A549 treated with GW870086 at 1 μM for 4 hours (cell line): ENCODE results near the gene BRD2. TPM values are rescaled to one million over a fixed set of nuclear protein-coding genes. Genes with fewer than 3 reads are reported as not detected.

Experiments used
- total RNA-seq: library from RNA; stranded (reverse); fragments of 200-300 nt; extraction: Qiagen RNA extraction; gene quantifications from 5 replicates; pipeline ENCODE4 v1.2.3, GENCODE V29; 2022; ENCODE audit warnings: low read depth

BRD2 gene
- 110 to 139 TPM (median 125 TPM) in 5 replicates for total RNA-seq

GRCh38 chr6:32968093-32968866 is at the start of gene BRD2:
Gene BRD2 (plus strand): TSS chr6:32968594. CDS start chr6:32972899, 4,305 bp downstream.

GRCh38 chr6:32940656-32941213 is 27.7 kb upstream of the BRD2 start, which contains the start of gene HLA-DMB:
Gene HLA-DMB (minus strand): TSS chr6:32941028. CDS start chr6:32940807, 221 bp downstream.

GRCh38 chr6:32952817-32953739 is 15.3 kb upstream of the BRD2 start, which contains the start of gene HLA-DMA:
Gene HLA-DMA (minus strand): TSS chr6:32953097. CDS start chr6:32953036, 61 bp downstream.

GRCh38 chr6:33008944-33009861 is 40.8 kb downstream of the BRD2 start, which contains the start of gene HLA-DOA:
Gene HLA-DOA (minus strand): TSS chr6:33009591.

Other genes with a start within 250 kb of the BRD2 start
- gene HLA-DQA2, start 227.2 kb upstream of the BRD2 start, total RNA-seq = not detected in 5 replicates
- not detected in 5 replicates for gene HLA-DQB2, start 205.1 kb upstream of the BRD2 start, total RNA-seq
- 0.18 to 0.36 TPM (median 0.30 TPM) in 4 of 5 replicates, not detected in the other for gene HLA-DOB, start 151.6 kb upstream of the BRD2 start, total RNA-seq
- gene TAP2, start 129.9 kb upstream of the BRD2 start, total RNA-seq = 13.2 to 21.8 TPM (median 16.8 TPM) in 5 replicates
- gene PSMB8, start 124.5 kb upstream of the BRD2 start, total RNA-seq = 18.2 to 24.9 TPM (median 19.5 TPM) in 5 replicates
- gene TAP1, start 114.9 kb upstream of the BRD2 start, total RNA-seq = 34.1 to 42.0 TPM (median 39.9 TPM) in 5 replicates
- 15.8 to 26.0 TPM (median 18.9 TPM) in 5 replicates for gene PSMB9, start 114.4 kb upstream of the BRD2 start, total RNA-seq
- gene HLA-DMB, start 27.6 kb upstream of the BRD2 start, total RNA-seq = 1.1 to 2.3 TPM (median 1.4 TPM) in 5 replicates
- gene HLA-DMA, start 15.5 kb upstream of the BRD2 start, total RNA-seq = 2.4 to 4.1 TPM (median 2.5 TPM) in 5 replicates
- 0.03 to 0.14 TPM in 2 of 5 replicates, not detected in the others for gene HLA-DOA, start 41.0 kb downstream of the BRD2 start, total RNA-seq
- gene HLA-DPA1, start 105.1 kb downstream of the BRD2 start, total RNA-seq = not detected in 5 replicates
- gene HLA-DPB1, start 107.4 kb downstream of the BRD2 start, total RNA-seq = not detected in 5 replicates
- 0.45 to 0.93 TPM (median 0.71 TPM) in 5 replicates for gene COL11A2, start 223.9 kb downstream of the BRD2 start, total RNA-seq
- 14.0 to 20.0 TPM (median 19.7 TPM) in 5 replicates for gene RXRB, start 232.1 kb downstream of the BRD2 start, total RNA-seq
- gene SLC39A7, start 232.3 kb downstream of the BRD2 start, total RNA-seq = 103 to 113 TPM (median 109 TPM) in 5 replicates
- gene HSD17B8, start 236.1 kb downstream of the BRD2 start, total RNA-seq = 12.3 to 16.6 TPM (median 15.5 TPM) in 5 replicates
- 19.3 to 26.3 TPM (median 23.1 TPM) in 5 replicates for gene RING1, start 239.9 kb downstream of the BRD2 start, total RNA-seq